Right renal pelvis (tissue), 4 donors: Measurements from ENCODE around the gene ABHD12B. TPM values are rescaled to one million over a fixed set of nuclear protein-coding genes. Genes with fewer than 3 reads are reported as not detected.

ENCODE experiments used
- polyA plus RNA-seq, 4 donors: library from polyadenylated mRNA; unstranded; fragments of 120-200 nt; gene quantifications; one replicate each; pipeline ENCODE4 v1.2.1, GENCODE V29; 2013; ENCODE audit not compliant: insufficient read length in 4 of 4

ABHD12B gene
- polyA plus RNA-seq, 4 donors, result 0.47 to 0.80 (median 0.77) TPM

Other genes starting within 250 kb of the ABHD12B start
- 10 to 100 TPM; 39.5 to 48.9 (median 47.4) TPM for gene SAV1, start 203.7 kb upstream of the ABHD12B start, polyA plus RNA-seq
- gene NIN, start 40.9 kb upstream of the ABHD12B start, polyA plus RNA-seq, result 10 to 100 TPM; 30.2 to 35.7 (median 32.2) TPM
- gene PYGL, start 72.4 kb downstream of the ABHD12B start, polyA plus RNA-seq, result 10 to 100 TPM; 17.1 to 19.2 (median 18.2) TPM
- gene TRIM9, start 223.1 kb downstream of the ABHD12B start, polyA plus RNA-seq, result 1 to 10 TPM; 1.2 to 2.6 (median 2.3) TPM